Upper lobe of right lung (tissue), 1 donor: ENCODE measurements around the gene BRCC3. TPM values are rescaled to one million over a fixed set of nuclear protein-coding genes. Genes with fewer than 3 reads are reported as not detected.
A peak's percentile ranks its signal among the peaks of the same experiment; 100 is the strongest.

ENCODE experiments used
- ATAC-seq: fragments of 200-7000 bp; cut with Tn5 transposase; one replicate; pipeline ENCODE4 v1.9.1; 2020; ENCODE audit warnings: mild to moderate bottlenecking, moderate library complexity
- DNase-seq: peaks from one replicate; pipeline ENCODE4 v3.0.0-alpha.2; 2020
- H3K27ac ChIP-seq: fragments of 200-600 bp; one replicate; pipeline ENCODE4 v1.8.0; 2022
- H3K27me3 ChIP-seq: fragments of 200-600 bp; one replicate; pipeline ENCODE4 v1.8.0; 2022; ENCODE audit warnings: mild to moderate bottlenecking
- H3K36me3 ChIP-seq: fragments of 200-600 bp; one replicate; pipeline ENCODE4 v1.8.0; 2022
- H3K4me1 ChIP-seq: fragments of 200-600 bp; one replicate; pipeline ENCODE4 v1.8.0; 2022
- H3K4me3 ChIP-seq: fragments of 200-600 bp; one replicate; pipeline ENCODE4 v1.8.0; 2022; ENCODE audit warnings: mild to moderate bottlenecking
- H3K9me3 ChIP-seq: fragments of 200-600 bp; one replicate; pipeline ENCODE4 v1.8.0; 2022
- CTCF ChIP-seq: fragments of 200-600 bp; IDR thresholded peaks from one replicate; pipeline ENCODE4 v1.8.0; 2022; ENCODE audit warnings: antibody characterized with exemption
- intact Hi-C: fragments of 100-400 bp; cut with DNase I; formaldehyde crosslinking; loops from one replicate; pipeline ENCODE4 v1.11.0; 2022
- long read RNA-seq: library from polyadenylated mRNA; unstranded; transcript quantifications from one replicate; pipeline ENCODE4 v2.0.0, GENCODE V29; 2021
- total RNA-seq: library from RNA; stranded (reverse); fragmentation: NEBNext Ultra II Directional; extraction: Animal tissue kit (Norgen Biotek cat#: 25700); gene quantifications from one replicate; pipeline ENCODE4 v1.2.1, GENCODE V29; 2021
- donor health status: DM: no; HTN: yes; CAD: no; lungs with severe emphysema.

The BRCC3 gene
- total RNA-seq, result 16.7 TPM
- long read RNA-seq, transcript BRCC3-208 (10 exons, 2,694 nt), result major isoform, 28 of 49 reads
- long read RNA-seq, partial matches to known transcripts, result 4 of 49 reads
- long read RNA-seq, other reads (novel, unspliced or antisense), result 15 of 49 reads

GRCh38 chrX:155070975-155071693 lies at the start of gene BRCC3, which contains the start of the genes CMC4 and MTCP1:
Gene BRCC3 (plus strand): TSS chrX:155071508. CDS start chrX:155071528, 20 bp downstream.
Gene CMC4 (minus strand): TSS chrX:155071136. CDS start chrX:155064023, 7,113 bp downstream.
Gene MTCP1 (minus strand): TSS chrX:155071136. CDS start chrX:155066010, 5,126 bp downstream.
- TF ChIP-seq CTCF, result no peak
- Histone ChIP-seq H3K4me3 (peak within 1 kb of the TSS; percentile 64), H3K36me3 (no peaks in the 10 kb centered on the region), H3K27me3 (no peaks in the 10 kb centered on the region), H3K9me3 (no peaks in the 10 kb centered on the region), H3K4me1 (peaks cover 6% of the 10 kb centered on the region), H3K27ac (peak within 1 kb of the TSS; percentile 85)
- intact Hi-C loops, result no loop called here
- ATAC-seq (peak; percentile 97), DNase-seq (peak; percentile 91)

DNA sequence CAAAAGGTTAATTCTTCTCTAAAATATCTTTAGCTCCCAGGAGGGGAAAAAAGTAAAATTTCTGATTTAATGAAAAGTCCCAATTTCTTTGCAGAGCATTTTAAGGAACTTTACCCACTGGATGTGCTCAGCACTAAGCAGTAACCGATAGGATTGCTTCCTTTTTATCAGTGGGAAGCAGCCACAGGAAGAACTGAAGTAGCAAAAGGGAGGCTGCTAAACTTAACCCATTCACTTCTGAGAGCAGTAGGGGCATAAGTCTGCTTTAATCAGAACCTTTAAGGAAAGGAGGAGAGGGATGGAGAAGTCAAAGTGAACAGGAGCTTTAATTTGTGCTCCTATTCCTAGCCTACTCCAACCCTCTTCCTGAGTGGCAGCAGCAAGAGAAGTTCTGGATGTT lies 48.7 kb upstream of the BRCC3 start, which contains the start of gene F8:
TSS of gene F8 (minus strand) at position 139 of the 400 bp plus-strand sequence. CDS start 171 bp downstream, outside the sequence.
- intact Hi-C loops, result no loop called here
- Histone ChIP-seq H3K36me3 (no peaks in the 10 kb centered on the region), H3K4me3 (peak within 1 kb of the TSS; percentile 2), H3K27me3 (no peaks in the 10 kb centered on the region), H3K27ac (no peak within 1 kb of the TSS), H3K9me3 (no peaks in the 10 kb centered on the region), H3K4me1 (no peaks in the 10 kb centered on the region)
- ATAC-seq (no peak), DNase-seq (no peak)
- TF ChIP-seq CTCF, result no peak

DNA sequence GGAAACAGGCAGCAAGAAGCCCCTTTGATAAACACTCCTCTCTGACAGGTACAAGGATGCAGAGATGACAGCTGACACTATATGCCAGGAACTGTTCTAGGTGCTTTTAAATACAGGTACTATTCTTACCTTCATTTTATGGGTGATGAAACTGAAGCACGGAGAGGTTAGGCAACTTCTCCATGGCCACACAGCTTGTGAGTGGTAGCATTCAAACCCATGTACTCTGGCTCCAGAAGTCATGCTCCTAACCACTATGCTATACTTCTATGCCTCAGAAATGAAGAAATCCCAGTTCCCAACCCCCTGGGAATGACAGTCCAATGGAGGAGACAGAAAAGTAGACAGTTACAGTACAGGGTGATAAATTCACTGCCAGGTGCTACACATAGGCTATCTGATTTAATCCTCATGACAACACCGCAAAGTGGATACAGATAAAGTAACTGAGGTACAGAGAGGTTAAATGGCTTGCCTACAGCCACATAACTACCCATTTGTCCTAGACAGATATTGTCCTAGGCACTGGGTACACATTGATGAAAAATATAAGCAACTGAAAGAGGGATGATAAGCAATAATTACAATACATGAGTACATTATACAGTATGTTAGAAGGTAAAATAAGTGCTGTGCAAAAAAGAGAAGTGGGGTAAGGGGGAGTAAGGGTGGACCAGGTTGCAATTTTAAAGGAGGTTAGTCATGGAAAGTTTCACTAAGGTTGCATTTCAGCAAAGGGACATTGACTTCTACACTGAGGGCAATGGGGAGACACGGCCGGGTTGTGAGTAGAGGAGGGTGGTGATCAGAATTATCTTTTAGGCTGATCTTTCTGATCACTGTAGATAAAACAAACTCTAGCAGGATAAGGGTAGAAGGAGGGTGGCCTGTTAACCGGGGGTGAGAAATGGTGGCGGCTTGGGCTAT lies 47.1 kb upstream of the BRCC3 start:
- DNase-seq, result no peak
- Histone ChIP-seq H3K9me3 (no peaks in the 10 kb centered on the region), H3K27ac (no peak overlapping the region), H3K4me1 (peaks cover 3% of the 10 kb centered on the region), H3K27me3 (no peaks in the 10 kb centered on the region), H3K36me3 (no peaks in the 10 kb centered on the region), H3K4me3 (no peak overlapping the region)
- intact Hi-C loops, result no loop called here
- TF ChIP-seq CTCF, result no peak
- ATAC-seq, result no peak

GRCh38 chrX:155026420-155026726 lies 44.9 kb upstream of the BRCC3 start:
- intact Hi-C loops, result no loop called here
- DNase-seq (no peak), ATAC-seq (no peak)
- no peak for TF ChIP-seq CTCF
- Histone ChIP-seq H3K4me3 (peak overlapping the region; percentile 60), H3K4me1 (peaks cover 3% of the 10 kb centered on the region), H3K27ac (peak overlapping the region; percentile 94), H3K9me3 (no peaks in the 10 kb centered on the region), H3K27me3 (no peaks in the 10 kb centered on the region), H3K36me3 (no peaks in the 10 kb centered on the region)

DNA sequence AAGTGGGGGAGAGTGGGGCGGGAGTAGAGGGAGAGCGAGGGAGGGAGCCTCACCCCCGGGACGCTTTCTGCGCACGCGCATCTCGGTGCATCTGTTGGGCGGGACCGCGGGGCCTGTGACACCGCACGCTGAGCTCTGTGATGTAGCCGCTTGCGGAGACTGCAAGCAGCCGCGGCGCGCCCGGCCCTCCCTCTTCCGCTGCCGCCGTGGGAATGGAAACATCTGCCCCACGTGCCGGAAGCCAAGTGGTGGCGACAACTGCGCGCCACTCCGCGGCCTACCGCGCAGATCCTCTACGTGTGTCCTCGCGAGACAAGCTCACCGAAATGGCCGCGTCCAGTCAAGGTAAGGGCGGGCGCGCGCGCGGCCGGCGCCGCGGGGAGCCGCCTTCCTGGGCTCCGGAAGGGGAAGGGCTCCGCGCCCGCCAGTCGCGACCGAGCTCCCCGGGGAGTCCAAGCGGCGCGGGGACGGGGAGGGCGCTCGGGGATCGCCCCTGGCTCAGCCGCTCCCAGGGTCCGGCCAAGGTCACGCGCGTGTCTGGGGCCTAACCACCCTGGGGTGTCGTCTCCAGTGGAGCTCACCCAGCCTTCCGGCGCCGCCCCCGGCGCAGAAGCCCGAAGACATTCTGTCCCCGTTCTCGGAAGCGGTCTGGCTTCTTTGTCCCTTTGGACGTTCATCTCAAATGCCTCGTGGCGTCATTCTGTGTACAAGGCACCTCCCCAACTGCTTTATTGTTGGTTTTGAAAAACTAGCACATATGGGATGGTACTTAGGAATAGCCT lies 44.4 kb upstream of the BRCC3 start, which contains the start of gene FUNDC2:
TSS of gene FUNDC2 (plus strand) at position 118 of the 782 bp plus-strand sequence. CDS start at position 213, 95 bp downstream.
- no peak for TF ChIP-seq CTCF
- ATAC-seq (peak; percentile 97), DNase-seq (peak; percentile 97)
- Histone ChIP-seq H3K27ac (peak within 1 kb of the TSS; percentile 94), H3K36me3 (no peaks in the 10 kb centered on the region), H3K4me3 (peak within 1 kb of the TSS; percentile 60), H3K9me3 (no peaks in the 10 kb centered on the region), H3K4me1 (peaks cover 3% of the 10 kb centered on the region), H3K27me3 (no peaks in the 10 kb centered on the region)
- intact Hi-C loops, result no loop called here
